ENCODE measurements around the gene SRP68.

SRP68 gene

DNA sequence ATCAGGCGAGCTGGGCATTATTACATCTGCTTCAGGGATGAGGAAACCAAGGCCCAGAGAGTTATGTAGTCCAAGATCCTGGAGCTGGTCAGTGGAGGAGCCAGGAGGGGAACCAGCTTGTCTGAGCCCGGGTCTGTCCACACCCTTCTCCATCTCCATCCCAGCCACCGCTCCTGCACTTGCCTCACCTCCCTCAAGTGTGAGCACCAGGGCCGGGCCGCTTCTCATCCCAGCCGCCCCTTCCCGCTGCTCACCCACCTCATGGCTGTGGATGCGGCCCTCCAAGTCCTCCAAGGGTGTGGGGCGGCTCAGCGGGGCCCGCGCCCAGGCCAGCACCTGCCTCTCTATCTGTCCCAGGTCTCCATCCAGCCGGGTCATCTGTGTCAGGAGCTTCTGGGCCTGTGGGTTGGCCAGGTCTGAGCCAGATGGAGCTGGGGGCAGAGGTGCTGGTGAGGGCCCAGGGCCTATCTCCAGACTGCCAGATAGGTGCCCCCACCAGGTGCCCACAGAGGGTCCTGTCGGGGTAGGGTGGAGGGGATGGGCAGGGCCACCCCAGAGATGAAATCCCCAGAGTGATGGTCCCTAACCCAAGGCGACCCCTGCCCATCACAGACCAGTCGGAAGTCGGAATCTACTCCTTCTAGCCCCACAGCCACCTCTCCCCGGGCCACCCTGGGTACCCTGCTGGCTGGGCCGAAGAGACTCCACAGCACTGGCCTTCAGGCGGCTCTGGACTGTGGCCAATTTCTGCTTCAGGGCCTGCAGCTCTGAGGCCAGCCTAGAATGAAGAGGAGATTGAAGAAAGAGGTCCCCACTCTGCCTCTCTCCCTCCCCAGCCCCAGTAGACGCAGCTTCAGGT is 54.6 kb downstream of the SRP68 start:
- no peak for DNase-seq

DNA sequence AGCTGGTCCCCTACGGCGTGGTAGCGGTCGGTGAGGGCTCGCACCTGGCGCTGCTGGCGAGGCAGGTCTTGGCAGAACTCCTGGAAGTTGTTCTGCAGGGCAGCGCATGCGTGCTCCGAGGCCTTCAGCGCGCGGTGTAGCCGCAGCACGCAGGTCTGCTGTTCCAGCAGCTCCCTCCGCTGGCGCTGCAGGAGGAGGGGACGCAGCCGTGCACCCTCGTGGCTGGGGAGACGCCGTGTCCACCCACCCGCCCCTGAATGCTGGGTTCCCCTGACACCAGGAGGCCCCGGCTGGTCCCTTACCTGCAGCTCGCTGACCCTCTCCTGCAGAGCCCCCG is 57.4 kb downstream of the SRP68 start:
- DNase-seq = no peak

DNA sequence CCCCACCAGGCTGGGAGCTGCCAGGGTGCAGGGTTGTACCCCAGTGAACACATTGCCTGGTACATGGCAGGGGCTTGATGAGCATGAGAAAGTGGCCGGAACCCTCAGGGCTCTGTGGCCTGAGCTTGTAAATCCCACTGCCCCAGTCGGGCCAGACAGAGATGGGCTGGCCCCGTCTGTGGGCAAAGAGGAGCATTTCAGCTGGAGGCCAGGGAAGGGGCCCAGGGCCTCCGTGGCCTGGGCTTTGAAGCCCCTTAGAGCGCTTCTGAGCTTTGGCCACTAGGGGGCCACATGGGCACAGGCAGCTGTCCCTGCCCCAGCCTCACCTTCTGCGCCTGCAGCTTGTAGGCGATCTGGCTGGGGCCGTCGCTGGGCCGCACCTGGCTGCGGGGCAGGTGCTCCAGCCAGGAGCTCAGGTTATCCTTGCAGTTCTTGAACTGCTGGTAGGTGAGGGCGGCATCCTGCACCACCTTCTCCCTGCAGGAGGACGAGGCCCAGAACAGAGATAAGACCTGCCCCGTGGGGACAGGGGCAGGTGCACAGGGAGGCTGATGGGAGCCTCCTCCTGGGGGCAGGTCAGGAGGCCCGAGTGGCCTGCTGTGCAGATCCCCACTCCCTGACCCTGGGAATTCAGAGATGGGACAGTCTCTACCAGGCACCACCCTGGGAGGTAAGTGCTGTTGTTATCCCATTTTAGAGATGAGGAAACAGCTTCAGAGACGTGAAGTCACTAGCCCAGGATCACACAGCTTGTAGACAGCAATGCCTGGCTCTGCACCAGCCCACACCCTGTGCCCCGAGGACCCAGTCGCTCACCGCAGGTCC is 58.0 kb downstream of the SRP68 start:
- DNase-seq = peak; percentile 79

DNA sequence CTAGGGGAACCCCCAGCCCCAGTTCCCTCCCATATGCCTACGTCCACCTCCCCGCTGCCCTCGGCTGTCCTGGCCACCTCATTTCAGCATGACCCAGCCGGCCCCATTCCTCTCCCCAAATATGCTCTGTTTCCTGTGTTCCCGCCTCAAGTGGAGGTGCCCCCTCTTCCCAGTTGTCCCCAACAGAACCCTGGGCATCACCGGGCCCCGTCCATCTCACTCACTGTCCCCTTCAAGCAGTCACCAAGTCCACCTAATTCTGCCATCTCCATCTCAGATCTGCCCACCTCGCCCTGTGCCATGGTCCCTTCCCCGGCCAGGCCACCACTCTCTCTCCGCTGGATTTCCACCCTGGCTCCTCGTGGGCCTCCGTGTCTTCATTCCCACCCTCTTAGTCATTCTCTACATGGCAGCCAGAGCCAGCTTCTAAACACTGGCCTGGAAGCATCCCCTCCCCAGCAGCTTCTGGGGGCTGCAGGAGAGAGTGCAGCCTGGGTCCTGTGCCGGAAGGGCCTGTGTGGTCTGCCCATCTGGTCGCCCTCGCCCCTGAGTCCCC is 58.9 kb downstream of the SRP68 start:
- DNase-seq = no peak

DNA sequence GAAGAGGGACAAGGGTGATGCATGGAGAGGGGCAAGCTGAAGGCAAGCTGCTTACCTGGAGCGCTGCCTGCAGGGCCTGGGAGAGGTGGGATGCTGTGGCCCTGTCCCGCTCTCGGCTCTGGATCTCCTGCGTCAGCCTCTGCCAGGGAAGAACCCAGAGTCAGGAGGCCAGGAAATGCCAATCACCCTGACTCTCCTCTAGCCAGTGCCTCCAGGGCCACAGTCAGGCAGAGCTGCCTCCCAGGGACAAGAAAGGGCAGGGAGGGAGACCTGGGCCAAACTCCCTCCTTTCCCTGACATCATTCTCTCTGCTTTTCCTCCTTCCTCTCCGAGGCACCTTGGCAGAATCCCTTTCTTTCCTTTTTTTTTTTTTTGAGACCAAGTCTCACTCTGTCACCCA is 60.4 kb downstream of the SRP68 start:
- DNase-seq = no peak

DNA sequence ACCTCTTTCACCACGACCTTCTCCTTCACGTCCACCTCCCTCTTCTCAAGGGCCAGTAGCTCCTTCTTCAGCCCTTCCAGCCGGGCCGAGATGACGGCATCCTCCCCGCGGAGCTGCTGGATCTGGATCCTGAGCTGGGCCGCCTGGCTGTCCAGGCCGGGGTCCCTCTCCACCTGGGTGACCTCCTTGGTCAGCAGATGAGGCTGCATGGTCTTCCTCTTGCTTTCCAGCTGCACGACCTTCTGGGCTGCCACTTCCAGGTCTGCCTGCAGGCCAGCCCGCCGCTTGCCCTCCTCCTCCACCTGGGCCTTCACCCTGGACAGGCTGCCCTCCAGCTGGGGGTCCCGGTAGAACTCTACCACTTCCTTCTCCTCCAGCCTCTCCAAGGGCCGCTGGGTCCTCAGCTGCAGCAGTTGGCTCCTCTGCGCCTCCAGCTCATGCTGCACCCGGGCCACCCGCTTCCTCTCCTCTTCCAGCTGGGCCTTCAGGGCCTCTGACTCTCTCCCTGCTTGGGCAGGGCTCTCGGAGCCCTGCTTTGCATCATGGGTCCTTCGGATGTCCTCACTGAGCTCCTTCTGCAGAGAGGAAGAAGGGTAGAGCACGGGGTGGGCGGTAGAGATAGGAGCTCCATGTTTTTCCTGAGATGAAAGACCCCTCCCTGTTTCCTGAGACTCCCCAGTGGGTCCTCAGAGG is 62.2 kb downstream of the SRP68 start:
- no peak for DNase-seq

DNA sequence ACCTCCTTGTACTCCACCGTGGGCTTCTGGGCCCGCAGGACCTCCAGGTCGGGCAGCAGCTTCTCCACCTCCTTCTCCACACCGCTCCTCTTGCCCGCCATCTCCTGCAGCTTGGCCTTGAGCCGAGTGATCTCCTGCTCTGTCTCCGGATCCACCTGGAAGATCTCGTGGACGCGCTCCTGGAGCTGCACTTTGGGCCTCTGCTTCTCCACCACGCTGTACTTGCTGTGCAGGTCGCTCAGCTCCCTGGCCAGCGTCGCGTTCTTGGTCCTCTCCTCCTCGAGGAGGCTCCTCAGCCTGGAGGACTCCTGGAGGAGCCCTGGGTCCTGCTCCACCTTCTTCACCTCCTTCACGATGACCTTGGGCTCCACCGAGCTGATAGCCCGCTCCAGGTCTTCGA is 62.9 kb downstream of the SRP68 start:
- DNase-seq = no peak

DNA sequence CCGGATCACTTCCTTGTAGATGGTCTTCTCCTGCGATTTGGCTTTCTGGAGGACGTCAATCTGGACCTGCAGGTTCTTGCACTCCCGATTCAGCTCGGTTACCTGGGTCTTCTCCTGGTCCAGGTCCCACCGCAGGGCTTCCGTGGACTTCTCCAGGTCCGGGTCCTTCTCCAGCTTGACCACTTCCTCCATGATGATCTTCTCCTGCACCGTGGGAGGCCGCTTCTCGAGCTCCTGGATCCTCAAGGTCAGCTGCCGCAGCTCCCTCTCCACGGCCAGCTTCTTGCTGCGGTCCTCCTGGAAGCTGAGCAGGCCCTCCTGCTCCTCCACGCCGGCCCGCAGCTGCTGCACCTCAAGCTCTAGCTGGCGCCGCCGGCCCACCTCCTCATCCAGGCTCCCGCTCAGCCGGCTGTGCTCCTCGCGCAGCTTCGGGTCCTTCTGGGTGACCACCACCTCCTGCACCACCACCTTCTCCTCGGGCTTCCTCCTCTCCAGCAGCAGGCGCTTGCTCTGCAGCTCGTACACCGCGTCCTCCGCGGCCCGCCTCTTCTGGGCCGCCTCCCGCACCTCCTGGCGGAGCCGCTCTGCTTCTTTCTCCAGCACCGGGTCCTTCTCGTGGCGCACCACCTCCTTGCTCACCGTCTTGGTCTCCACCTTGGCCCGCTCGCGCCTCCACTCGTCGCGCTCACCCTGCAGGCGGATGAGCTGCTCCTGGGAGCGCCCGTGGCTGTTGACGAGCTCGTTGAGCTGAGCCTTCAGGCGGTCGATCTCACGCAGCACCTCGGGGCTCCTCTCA is 63.5 kb downstream of the SRP68 start:
- no peak for DNase-seq

DNA sequence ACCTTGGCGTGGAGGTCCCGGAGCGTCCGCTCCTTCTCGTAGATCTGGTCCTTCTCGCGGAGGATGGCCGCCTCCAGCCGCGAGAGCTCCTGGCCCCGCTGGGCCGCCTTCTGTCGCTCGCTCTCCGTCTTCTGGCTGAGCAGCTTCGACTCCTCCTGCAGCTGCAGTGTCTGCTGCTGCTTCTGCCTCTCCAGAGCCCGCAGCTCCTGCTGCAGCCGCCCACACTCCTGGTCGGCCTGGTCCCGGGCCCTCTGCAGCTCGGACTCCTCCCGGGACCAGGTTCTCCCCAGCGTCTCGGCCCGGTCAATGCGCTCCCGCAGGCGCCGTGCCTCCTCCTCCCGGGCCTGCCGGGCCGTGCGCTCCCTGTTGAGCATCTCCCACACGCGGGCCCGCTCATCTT is 64.1 kb downstream of the SRP68 start:
- DNase-seq = no peak

DNA sequence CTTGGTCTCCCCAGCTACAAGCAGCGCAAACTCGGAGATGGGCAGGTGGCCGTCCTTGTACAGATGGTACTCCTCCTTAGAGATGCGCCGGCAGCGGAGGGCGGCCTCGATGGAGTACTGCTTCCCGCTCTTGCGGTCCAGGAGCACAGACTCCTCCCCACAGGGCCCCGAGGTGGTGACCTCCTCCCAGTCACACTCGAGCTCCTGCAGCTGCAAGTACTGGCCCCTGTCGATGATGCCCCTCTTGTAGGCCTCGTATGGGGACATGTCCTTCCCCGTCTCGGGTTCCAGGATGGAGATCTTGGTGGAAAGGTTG is 64.5 kb downstream of the SRP68 start:
- no peak for DNase-seq

DNA sequence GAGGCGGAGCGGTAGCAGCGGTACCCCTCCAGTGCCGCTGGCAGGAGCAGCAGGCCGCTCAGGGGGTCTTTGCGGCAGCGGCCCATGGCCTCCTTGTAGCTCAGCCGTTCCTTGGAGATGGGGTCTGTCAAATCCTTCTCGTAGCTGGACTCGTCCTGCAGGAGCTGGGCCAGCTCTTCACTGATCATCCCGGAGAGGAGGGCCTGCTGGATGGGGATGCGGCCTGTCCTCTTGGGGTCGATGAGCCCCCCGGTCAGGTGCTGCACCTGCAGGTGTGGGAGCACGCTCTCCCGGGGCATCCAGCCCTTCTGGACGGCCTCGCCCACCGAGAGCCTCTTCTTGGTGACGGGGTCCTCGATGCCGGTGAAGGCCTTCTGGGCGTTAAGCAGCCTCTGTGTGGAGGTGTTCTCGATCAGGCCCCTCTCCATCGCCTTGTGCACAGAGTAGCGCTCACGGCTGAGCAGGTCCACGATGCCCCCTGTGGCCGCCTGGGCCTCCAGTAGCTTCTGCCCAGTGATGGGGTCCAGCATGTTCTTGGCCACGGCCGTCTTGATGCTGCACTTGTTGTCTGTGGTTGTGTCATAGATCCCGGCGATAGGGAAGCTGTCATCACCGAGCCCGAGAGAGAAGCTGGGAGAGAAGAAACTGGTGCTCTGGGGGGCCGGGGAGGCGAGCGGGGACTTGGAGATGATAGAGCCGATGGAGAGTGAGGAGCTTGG is 65.0 kb downstream of the SRP68 start:
- DNase-seq = no peak

DNA sequence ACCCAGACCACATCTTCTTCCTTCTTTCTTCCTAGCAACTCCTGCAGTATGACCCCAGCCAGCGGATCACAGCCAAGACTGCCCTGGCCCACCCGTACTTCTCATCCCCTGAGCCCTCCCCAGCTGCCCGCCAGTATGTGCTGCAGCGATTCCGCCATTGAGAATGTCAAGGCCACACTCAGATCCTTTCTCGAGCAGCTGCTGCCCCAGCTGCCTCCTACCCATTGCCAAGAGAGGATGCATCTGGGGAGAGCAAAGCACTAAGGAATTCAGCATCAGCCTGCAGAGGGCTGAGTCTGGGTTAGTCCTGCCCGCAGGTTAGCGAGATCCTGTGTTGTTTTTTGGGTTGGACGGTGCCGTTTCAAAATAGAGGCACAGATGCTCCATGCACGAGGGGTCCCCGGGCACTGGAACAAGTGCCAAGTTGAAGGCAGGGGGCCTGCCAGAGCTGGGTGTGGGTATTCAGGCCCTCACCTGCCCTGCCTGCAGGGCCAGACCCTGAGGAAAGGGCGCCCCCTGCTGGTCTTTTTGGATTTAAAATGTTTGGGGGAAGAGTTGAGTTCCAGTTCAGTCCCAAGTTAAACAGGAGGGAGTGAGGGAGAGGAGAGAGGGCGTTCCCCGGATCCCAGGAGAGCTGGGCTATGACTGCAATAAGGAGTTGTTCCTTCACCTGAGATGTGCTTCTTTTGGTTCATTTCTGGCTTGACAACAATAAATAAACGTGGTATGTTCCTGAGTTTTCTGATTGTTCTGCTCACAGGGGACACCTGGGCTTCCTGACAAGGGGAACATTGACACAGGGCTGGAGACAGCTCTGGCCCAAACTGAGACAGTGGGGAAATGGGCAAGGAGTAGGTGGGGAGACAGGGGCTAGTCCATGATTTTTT is 66.8 kb downstream of the SRP68 start:
- peak; percentile 65 for DNase-seq

DNA sequence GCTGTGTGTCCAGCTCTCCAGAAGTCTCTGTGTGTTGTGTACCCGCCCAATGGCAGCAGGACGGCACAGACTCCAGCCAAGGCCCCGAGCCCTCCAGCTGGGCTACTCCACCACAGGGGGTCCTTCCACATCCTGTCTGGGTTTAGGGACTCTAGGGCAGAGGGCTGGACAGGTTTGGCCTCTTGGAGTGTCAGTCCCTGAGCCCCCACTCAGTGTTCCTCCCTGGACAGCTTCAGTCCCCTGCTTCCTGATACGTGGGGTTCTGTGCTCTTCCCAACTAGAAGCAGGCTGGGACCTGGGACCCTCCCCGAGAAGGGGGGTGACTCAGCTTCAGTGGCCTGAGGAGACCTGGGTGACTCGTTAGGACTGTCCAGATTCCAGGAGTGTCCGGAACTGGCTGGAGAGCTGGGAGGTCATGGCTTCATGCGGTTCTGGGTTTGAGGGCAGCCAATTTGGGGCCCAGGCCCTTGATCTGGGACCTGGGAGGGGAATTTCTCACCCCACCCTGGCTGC is 67.5 kb downstream of the SRP68 start:
- no peak for DNase-seq

DNA sequence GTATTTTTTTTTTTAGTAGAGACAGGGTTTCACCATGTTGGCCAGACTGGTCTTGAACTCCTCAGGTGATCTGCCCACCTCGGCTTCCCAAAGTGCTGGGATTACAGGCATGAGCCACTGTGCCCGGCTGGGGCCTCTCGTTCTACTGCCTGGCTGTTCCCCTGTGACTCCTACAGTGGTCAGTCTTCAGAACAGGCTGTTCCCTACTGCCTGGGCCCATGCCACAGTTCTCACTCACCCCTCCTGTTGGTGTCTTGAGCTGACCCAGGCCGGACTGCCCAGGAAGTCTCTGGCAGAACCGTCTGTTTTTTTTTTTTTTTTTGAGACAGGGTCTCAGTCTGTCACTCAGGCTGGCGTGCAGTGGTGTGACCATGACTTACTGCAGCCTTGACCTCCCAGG is 68.4 kb downstream of the SRP68 start:
- no peak for DNase-seq

DNA sequence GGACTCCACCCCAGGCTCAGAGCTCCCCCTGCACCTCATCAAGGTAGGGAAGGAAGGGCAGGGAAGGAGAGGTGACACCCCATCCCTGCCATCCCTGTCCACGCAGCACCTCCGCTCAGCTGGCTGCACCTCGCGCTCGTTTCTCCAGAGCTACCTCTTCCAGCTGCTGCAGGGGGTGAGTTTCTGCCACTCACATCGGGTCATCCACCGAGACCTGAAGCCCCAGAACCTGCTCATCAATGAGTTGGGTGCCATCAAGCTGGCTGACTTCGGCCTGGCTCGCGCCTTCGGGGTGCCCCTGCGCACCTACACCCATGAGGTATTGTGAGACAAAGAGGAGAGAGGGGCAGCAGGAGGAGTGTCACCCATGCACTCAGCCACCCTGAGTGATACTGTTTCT is 70.2 kb downstream of the SRP68 start:
- DNase-seq = no peak

DNA sequence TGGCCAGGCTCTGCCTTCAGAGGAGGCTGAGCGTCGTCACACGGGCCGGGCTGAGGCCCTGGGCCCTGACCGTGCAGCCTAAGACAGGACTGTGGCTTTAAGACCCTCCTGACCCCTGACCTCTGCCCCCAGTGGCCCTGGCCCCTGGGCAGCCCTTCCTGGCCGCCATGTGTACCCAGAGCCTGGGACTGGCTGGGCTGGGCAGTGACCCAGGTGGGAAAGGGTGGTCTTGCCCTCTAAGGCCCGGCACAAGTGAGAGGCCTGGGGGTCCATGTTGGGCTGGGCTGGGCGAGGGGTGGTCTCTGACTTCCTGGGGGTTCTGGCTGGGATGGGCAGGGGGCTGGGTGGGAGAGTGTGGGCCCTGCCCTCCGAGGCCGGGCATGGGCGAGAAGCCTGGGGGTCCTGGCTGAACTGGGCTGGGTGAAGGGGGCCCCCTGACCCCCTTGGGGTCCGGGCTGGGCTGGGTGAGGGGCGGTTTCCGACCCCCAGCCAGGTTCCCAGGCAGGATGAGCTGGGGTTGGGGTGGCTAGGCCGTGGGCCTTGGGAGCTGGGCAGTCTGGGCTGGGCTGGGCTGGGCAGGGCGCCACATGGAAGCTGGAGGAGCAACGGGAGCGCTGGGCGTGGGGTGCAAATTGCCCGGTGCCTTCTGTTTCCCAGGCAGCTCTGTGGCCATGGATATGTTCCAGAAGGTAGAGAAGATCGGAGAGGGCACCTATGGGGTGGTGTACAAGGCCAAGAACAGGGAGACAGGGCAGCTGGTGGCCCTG is 71.4 kb downstream of the SRP68 start, which contains the start of gene CDK3:
TSS of gene CDK3 (plus strand) at position 101 of the 767 bp plus-strand sequence. CDS start at position 672, 571 bp downstream.
- DNase-seq = no peak

DNA sequence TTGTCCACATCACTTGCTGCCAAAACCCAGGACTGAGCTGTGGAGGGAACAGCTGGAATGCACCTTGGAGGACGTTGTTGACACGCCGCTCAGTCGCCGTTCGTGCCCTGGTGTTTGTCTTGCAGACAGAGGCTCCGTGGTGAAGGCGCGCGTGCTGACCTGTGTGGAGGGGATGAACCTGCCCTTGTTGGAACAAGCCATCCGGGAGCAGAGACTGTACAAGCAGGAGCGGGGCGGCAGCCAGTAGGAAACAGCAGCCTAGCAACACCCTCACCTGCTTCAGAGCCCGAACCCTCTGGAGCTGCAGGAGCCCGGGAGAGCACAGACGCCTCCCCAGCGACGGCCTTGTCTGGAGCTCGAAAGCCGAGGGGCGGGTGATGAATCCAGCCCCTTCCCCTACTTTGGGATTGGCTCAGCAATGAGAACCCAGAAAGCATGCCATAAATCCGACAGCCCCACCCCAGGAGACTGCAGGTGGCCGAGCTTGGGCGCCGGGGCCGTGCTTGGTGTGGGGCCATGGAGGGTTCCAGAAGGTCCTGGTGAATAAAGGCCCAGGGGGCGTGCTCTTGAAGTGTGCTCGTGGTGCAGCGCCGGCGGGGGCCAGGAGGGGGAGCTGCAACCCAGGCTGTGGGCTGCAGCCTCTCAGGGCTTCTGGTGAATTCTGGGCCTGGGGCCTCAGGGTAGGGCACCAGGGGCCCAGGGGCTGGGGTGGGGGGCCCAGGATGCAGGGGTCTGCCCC is 72.1 kb downstream of the SRP68 start:
- DNase-seq = peak; percentile 45

DNA sequence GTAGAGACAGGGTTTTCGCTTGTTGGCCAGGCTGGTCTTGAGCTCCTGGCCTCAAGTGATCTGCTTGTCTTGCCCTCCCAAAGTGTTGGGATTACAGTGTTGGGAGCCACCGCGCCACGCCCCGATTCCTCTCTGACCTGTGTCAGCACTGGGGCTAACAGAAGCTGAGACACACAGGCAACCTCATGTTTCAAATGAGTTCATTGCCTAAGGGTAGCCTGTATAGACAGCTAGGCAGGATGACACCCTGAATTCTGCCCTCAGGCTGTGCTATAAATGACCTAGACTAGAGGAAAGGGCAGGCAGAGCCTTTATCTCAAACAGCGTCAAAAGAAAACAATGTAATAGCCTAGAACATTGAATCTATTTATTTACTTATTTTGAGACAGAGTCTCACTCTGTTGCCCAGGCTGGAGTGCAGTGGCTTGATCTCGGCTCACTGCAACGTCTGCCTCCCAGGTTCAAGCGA is 74.0 kb downstream of the SRP68 start:
- no peak for DNase-seq
